Activated CD4-positive, alpha-beta memory T cell treated with anti-CD3 and anti-CD28 coated beads for 36 hours (primary cell): ENCODE results near the gene LIFR. TPM values are rescaled to one million over a fixed set of nuclear protein-coding genes. Genes with fewer than 3 reads are reported as not detected.
"Not testable (repeated sequence)": the region's sequence is repeated elsewhere in the genome, so short reads cannot be mapped to it uniquely, and the experiment has no call there.

Source experiments
- CTCF ChIA-PET: fragments of 350-600 bp; sonication (Branson Sonifier 250); formaldehyde crosslinking; loops from one replicate; lab custom pipeline; 2021; ENCODE audit warnings: antibody characterized with exemption, inconsistent platforms; lab: Charles Lee
- POLR2A ChIA-PET: fragments of 350-600 bp; sonication (Branson Sonifier 250); formaldehyde crosslinking; loops from one replicate; lab custom pipeline; 2021; ENCODE audit warnings: antibody characterized with exemption; lab: Charles Lee
- DNase-seq: peaks from one replicate; pipeline ENCODE4 v3.0.0-alpha.2; 2020
- H3K27ac Mint-ChIP-seq: one replicate; pipeline ENCODE4 v1.8.0; 2021; ENCODE audit warnings: mixed read lengths
- H3K27me3 Mint-ChIP-seq: one replicate; pipeline ENCODE4 v1.8.0; 2021; ENCODE audit warnings: mixed read lengths
- H3K36me3 Mint-ChIP-seq: one replicate; pipeline ENCODE4 v1.8.0; 2021; ENCODE audit warnings: mixed read lengths
- H3K4me1 Mint-ChIP-seq: one replicate; pipeline ENCODE4 v1.8.0; 2021; ENCODE audit warnings: low read depth, mixed read lengths
- H3K4me3 Mint-ChIP-seq: one replicate; pipeline ENCODE4 v1.8.0; 2021; ENCODE audit warnings: mild to moderate bottlenecking, mixed read lengths
- H3K9me3 Mint-ChIP-seq: one replicate; pipeline ENCODE4 v1.8.0; 2021; ENCODE audit warnings: mixed read lengths
- intact Hi-C: fragments of 100-400 bp; cut with micrococcal nuclease; formaldehyde crosslinking; loops from one replicate; pipeline ENCODE4 v1.15.1; 2023
- total RNA-seq, 2 experiments: library from RNA; stranded (reverse); gene quantifications; one replicate each; pipeline ENCODE4 v1.2.3, GENCODE V29; 2021

The LIFR gene, protein sequence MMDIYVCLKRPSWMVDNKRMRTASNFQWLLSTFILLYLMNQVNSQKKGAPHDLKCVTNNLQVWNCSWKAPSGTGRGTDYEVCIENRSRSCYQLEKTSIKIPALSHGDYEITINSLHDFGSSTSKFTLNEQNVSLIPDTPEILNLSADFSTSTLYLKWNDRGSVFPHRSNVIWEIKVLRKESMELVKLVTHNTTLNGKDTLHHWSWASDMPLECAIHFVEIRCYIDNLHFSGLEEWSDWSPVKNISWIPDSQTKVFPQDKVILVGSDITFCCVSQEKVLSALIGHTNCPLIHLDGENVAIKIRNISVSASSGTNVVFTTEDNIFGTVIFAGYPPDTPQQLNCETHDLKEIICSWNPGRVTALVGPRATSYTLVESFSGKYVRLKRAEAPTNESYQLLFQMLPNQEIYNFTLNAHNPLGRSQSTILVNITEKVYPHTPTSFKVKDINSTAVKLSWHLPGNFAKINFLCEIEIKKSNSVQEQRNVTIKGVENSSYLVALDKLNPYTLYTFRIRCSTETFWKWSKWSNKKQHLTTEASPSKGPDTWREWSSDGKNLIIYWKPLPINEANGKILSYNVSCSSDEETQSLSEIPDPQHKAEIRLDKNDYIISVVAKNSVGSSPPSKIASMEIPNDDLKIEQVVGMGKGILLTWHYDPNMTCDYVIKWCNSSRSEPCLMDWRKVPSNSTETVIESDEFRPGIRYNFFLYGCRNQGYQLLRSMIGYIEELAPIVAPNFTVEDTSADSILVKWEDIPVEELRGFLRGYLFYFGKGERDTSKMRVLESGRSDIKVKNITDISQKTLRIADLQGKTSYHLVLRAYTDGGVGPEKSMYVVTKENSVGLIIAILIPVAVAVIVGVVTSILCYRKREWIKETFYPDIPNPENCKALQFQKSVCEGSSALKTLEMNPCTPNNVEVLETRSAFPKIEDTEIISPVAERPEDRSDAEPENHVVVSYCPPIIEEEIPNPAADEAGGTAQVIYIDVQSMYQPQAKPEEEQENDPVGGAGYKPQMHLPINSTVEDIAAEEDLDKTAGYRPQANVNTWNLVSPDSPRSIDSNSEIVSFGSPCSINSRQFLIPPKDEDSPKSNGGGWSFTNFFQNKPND
- under 1 TPM; 0.05 to 0.14 TPM for total RNA-seq

DNA sequence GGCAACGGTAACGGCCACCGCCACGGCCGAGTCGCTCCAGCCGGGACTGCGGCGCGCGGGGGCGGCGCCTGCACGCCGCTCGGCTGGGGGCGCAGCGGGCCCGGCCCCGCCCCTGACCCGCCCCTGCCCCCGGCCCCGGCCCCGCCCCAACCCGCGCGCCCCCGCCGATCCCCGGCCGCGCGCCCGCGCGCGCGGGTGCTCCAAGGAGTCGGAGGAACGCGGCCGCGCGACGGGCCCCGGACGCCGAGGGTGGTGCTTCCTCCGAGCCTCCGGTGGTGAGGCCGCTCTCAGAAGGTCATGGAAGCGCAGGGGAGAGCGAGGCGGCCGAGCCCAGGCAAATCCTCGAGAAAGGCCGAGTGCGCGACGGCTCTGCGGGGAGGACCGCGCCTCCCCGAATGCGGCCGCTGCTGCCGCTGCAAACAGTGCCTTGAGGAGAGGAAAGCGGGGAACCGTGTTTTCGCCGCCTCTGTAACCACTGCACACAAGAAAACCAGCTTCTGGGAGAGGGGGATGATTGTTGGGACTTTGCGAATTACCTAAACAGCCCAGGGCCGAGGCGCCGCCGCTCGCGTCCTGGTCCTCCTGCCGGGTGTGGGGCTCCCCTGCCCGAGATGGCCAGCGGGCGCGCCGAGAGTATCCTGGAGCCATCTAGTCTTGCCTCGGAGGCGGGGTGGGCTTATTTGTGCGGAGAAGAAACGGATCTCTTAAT lies at the start of gene LIFR:
Gene LIFR (minus strand): TSS at position 48 of the 709 bp plus-strand sequence. CDS start 25,999 bp downstream, outside the sequence.
- ChIA-PET CTCF (interaction anchor here (1.4 kb wide), 1 partner anchor 115 kb away, joined by 7 read pairs; no protein-coding TSS in a partner anchor), POLR2A (no interaction called here)
- Mint-ChIP-seq H3K36me3 (no peaks in the 10 kb centered on the region), H3K4me3 (peak within 1 kb of the TSS; percentile 75), H3K4me1 (peaks cover 8% of the 10 kb centered on the region), H3K27me3 (peaks cover 47% of the 10 kb centered on the region), H3K9me3 (no peaks in the 10 kb centered on the region), H3K27ac (no peak within 1 kb of the TSS)
- intact Hi-C loops: loop anchor here (5.0 to 10.0 kb wide), 3 partner anchors 251 to 834 kb away; partner anchors contain the start of gene RICTOR
- peak; percentile 72 for DNase-seq

DNA sequence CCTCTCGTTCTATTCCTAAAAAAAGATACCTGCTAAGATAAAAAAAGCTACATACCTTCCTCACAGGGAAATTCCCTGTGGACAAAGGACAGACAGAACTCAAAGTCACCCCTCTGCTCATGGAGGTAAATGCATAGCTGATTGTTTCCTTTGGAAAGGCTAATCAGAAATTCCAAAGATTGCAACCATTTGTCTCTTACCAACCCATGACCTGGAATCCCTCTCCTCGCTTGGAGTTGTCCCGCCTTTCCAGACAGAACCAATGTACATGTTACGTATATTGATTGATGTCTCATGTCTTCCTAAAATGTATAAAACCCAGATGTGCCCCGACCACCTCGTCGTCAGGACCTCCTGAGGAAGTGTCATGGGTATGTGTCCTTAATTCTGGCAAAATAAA lies 49.2 kb upstream of the LIFR start:
- Mint-ChIP-seq H3K36me3 (no peaks in the 10 kb centered on the region), H3K9me3 (no peaks in the 10 kb centered on the region), H3K27ac (no peak overlapping the region), H3K4me1 (no peaks in the 10 kb centered on the region), H3K4me3 (no peak overlapping the region), H3K27me3 (peaks cover 4% of the 10 kb centered on the region)
- no peak for DNase-seq
- POLR2A ChIA-PET: no interaction called here
- intact Hi-C loops: no loop called here
- CTCF ChIA-PET: no interaction called here

DNA sequence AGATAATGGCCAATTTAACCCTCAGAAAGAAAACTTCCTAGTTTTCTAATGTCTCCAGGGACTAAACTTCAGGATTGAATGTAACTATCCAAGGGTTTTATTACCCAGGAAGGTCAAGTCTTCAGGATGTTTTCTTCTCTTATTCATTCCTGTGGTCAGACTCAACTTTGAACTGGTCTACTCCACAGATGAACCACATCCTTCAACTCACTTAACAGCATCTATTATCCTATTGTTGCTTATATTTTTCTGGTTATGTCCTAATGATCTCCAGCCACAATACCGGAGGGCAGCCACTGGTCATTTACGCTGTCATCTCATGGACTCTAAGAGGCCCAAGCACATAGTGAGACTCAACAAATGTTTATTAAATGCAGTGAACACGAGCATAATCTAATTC lies 47.2 kb upstream of the LIFR start:
- Mint-ChIP-seq H3K4me1 (no peaks in the 10 kb centered on the region), H3K36me3 (no peaks in the 10 kb centered on the region), H3K9me3 (no peaks in the 10 kb centered on the region), H3K27ac (no peak overlapping the region), H3K4me3 (no peak overlapping the region), H3K27me3 (peaks cover 4% of the 10 kb centered on the region)
- POLR2A ChIA-PET: no interaction called here
- CTCF ChIA-PET: no interaction called here
- no peak for DNase-seq
- intact Hi-C loops: no loop called here

DNA sequence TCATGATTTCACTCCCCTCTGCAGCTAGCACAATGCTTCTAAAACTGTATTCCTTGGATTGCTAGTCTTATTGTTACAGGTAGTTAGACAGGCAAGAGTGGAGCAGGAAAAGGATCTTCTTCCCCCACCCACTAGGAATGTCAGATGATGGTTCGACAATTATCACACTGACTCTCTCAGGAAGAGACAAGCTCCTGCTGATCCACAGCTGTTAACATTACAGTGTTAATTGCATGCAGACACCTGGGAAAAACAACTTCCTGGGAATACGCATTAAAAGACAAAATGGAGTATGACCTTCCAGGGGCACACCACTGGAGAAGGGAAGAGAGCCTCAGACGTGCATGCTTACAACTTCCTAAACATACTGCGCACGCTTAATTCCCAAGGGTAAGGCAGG lies 46.2 kb upstream of the LIFR start:
- Mint-ChIP-seq H3K36me3 (no peaks in the 10 kb centered on the region), H3K4me1 (no peaks in the 10 kb centered on the region), H3K4me3 (no peak overlapping the region), H3K27me3 (peaks cover 4% of the 10 kb centered on the region), H3K9me3 (no peaks in the 10 kb centered on the region), H3K27ac (no peak overlapping the region)
- POLR2A ChIA-PET: no interaction called here
- CTCF ChIA-PET: no interaction called here
- no peak for DNase-seq
- intact Hi-C loops: no loop called here

DNA sequence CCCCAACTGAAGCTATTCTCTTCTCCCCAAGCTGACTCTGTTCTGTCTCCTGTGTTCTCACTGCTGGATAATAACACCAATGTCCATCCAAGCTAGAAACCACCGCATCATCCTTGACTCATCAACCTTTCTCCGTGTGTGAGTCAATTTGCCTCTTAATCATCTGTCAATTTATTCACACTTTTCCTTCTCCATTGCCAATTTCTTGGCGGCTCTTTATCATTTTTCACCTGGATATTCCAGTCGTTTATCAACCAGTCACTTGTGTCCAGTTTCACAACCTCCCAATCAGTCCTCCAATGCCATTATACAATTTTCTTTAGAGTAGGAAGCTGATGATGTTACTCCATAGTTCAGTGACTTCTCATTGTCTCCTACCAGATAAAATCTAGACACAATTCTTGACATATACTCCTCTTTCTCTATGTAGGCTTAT lies 45.4 kb upstream of the LIFR start:
- Mint-ChIP-seq H3K4me3 (no peak overlapping the region), H3K9me3 (no peaks in the 10 kb centered on the region), H3K4me1 (no peaks in the 10 kb centered on the region), H3K36me3 (no peaks in the 10 kb centered on the region), H3K27ac (no peak overlapping the region), H3K27me3 (peaks cover 10% of the 10 kb centered on the region)
- no peak for DNase-seq
- ChIA-PET POLR2A (no interaction called here), CTCF (no interaction called here)
- intact Hi-C loops: no loop called here

DNA sequence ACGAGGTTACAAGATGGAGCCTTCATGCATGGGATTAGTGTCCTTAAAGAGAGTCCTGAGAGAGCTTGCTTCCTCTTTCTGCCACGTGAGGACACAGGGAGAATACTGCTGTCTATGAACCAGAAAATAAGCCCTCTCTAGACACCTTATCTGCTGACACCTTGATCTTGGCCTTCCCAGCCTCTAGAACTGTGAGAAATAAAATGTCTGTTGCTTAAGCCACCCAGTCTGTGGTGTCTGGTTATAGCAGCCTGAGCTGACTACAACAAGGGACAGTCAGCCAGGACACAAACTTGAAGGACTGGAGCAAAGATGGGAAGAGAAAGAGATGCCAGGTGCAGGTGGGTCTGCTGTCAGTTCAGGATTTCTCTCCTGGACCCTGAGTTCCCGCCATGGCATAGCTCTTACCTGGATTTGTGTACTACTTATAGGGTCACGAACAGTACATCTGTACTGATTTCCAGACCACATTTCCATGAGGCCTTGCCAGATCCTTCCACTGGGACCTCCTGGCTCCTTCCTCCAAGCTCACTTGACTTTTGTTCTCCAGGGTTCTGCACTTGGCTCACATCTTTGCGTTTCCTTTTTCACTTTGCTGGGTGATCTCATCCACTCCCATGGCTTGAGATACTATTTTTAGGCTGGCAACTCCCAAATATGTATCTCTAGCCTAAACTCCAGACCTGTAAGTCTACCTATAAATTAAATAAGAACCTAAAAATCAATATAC lies 44.9 kb upstream of the LIFR start:
- Mint-ChIP-seq H3K27ac (no peak overlapping the region), H3K27me3 (peaks cover 10% of the 10 kb centered on the region), H3K4me3 (no peak overlapping the region), H3K9me3 (no peaks in the 10 kb centered on the region), H3K36me3 (no peaks in the 10 kb centered on the region), H3K4me1 (no peaks in the 10 kb centered on the region)
- ChIA-PET CTCF (no interaction called here), POLR2A (no interaction called here)
- intact Hi-C loops: no loop called here
- DNase-seq: no peak

DNA sequence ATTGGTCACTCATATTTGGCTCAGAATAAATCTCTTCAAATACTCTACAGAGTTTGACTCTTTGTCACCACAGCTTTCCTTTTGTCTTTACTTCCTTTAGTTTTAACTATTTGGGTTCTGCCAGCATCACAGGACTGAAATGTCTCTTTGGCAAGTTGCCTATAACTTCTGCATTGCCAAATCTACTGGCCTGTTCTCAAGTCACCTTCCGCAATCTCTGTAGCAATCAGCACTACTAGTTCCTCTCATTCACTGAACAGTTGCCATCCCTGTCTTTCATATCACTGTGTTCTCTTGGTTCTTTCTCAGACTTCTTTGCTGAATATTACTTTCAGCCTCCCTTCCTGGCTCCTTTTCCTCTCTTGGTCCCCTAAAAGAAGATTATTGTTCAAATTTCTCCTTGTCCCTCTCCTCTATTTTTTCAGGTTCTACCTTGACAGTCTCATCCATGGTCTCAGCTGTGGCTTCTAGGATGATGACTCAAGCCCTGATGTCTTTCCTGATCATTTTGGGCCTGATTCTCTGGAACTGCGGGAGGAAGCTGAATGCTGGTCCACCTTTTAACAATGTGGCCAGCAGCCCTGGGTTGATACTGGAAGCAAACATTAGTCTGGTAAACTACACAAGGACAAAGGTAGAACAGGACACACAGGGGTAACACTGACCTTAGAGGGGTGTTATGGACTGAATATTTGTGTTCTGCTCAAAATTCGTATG lies 44.0 kb upstream of the LIFR start:
- Mint-ChIP-seq H3K4me3 (no peak overlapping the region), H3K27me3 (peaks cover 10% of the 10 kb centered on the region), H3K4me1 (no peaks in the 10 kb centered on the region), H3K9me3 (no peaks in the 10 kb centered on the region), H3K27ac (no peak overlapping the region), H3K36me3 (no peaks in the 10 kb centered on the region)
- ChIA-PET POLR2A (no interaction called here), CTCF (interaction anchor here (0.9 kb wide), 1 partner anchor 158 kb away, joined by 3 read pairs; no protein-coding TSS in a partner anchor)
- no peak for DNase-seq
- intact Hi-C loops: no loop called here

DNA sequence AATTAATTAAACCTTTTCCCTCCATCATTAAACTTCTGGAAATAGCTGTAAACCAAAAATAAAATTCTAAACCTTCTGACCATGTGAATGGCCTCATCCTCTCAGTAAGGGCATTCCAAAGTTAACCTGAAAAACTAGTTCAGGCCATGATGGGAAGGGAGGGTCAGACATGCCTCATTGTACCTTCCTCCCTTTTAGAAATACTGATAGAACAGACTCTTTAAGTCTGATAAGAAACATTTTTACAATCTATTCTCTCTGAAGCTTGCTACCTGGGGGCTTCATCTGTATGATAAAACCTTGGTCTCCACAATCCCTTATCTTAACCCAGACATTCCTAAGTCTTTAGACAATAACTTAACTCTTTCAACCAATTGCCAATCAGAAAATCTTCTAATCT lies 43.3 kb upstream of the LIFR start:
- H3K36me3 Mint-ChIP-seq: not testable (repeated sequence)

DNA sequence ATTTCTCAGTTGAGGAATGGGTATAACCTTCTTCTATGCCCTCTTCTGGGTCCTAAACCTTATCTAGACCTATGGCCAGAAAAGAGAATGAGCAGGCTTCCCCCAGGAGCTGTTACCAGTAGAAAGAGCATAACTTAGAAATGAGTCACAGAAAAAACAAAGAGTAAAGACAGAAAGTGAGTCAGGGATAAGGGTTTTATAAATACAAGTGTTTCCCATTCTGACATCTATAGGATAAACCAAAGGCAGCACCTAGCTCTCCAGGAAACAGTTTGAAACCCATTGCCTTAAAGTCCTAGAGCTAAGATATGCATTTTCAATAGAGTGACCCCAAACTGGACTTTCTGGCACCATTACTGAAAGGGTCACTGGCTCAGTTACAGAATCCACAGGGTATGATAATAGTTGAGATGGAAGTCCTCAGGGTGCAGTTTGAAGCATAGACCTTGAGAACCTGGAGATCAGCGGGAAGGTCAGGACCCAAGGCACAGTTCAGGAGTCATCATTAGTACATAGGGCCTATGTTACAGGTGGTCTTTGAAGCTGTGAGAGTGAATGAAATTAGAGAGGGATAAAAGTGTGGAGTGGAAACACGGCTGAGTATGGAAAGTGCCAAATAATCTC lies 42.7 kb upstream of the LIFR start:
- Mint-ChIP-seq H3K36me3 (no peaks in the 10 kb centered on the region), H3K9me3 (no peaks in the 10 kb centered on the region), H3K27me3 (peaks cover 8% of the 10 kb centered on the region), H3K4me1 (no peaks in the 10 kb centered on the region), H3K4me3 (no peak overlapping the region), H3K27ac (no peak overlapping the region)
- no peak for DNase-seq
- CTCF ChIA-PET: no interaction called here
- POLR2A ChIA-PET: no interaction called here
- intact Hi-C loops: no loop called here

More for the DNA sequence above, 43.3 kb upstream of the LIFR start:
- H3K9me3 Mint-ChIP-seq, H3K27ac Mint-ChIP-seq, intact Hi-C loops, H3K4me1 Mint-ChIP-seq, POLR2A ChIA-PET, H3K27me3 Mint-ChIP-seq, H3K4me3 Mint-ChIP-seq, DNase-seq: not testable (repeated sequence)
- CTCF ChIA-PET: interaction anchor here (0.9 kb wide), 1 partner anchor 158 kb away, joined by 3 read pairs; no protein-coding TSS in a partner anchor

DNA sequence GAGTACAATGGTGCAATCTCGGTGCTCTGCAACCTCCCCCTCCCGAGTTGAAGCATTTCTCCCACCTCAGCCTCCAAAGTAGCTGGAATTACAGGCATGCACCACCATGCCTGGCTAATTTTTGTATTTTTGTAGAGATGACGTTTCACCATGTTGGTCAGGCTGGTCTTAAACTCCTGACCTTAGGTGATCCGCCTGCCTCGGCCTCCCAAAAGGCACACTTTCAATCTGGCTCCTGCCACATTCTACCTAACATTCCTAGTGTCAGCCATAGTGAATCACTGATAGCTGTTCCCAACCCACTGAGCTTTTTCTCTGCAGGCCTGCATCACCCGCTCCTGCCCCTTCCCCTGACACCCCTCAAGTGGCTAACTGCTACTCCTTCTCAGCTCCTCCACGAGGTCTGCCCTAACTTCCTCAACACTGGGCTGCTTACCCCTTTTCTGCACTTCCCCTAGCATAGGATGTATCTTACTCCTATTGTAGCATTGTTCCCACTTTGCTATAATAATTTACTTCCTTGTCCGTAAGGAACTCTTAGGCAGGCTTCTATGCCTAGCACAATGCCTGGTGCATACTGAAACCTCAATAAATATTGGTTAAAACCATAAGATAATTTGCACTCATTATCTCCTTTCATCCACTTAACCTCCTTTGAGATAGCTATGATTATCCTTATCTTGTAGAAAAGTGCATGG lies 42.0 kb upstream of the LIFR start:
- POLR2A ChIA-PET: no interaction called here
- intact Hi-C loops: no loop called here
- DNase-seq: no peak
- Mint-ChIP-seq H3K9me3 (no peaks in the 10 kb centered on the region), H3K27me3 (peaks cover 6% of the 10 kb centered on the region), H3K27ac (no peak overlapping the region), H3K4me1 (no peaks in the 10 kb centered on the region), H3K36me3 (no peaks in the 10 kb centered on the region), H3K4me3 (no peak overlapping the region)
- CTCF ChIA-PET: no interaction called here
